GM21381 (cell line): ENCODE data around the gene ATP6V0E1.
"Not testable (repeated sequence)": the region's sequence is repeated elsewhere in the genome, so short reads cannot be mapped to it uniquely, and the experiment has no call there.

Experiments
- ATAC-seq: cut with Tn5 transposase; IDR thresholded peaks from one replicate; pipeline ENCODE4 v1.9.1; 2021; ENCODE audit warnings: mild to moderate bottlenecking, moderate library complexity; ENCODE audit not compliant: unreplicated experiment

Gene ATP6V0E1

DNA sequence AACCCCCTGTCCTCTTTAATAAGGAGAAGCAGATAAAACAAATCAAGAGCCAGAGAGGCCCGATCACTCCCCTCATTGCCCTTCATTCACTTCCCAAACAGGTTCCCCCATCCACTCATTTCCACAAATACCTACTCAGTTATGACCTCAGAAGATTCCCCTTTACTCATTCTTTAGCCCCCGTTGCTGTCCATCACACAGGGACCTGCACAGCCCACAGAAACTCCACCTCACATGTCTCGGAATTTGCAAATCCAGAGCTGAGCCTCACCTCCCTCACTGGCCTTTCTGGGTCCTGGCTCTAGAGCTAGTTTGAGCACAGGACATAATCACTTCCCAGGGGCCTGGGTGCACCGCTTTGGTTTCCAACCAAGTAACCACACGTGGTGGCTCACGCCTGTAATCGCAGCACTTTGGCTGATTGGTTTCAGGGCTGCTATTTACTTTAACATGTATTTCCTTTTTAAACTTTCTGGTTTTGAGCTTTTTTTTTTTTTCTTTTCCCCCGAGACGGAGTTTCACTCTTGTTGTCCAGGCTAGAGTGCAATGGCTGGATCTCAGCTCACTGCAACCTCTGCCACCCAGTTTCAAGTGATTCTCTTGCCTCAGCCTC is 17.8 kb downstream of the ATP6V0E1 start:
- ATAC-seq = peak; percentile 84

DNA sequence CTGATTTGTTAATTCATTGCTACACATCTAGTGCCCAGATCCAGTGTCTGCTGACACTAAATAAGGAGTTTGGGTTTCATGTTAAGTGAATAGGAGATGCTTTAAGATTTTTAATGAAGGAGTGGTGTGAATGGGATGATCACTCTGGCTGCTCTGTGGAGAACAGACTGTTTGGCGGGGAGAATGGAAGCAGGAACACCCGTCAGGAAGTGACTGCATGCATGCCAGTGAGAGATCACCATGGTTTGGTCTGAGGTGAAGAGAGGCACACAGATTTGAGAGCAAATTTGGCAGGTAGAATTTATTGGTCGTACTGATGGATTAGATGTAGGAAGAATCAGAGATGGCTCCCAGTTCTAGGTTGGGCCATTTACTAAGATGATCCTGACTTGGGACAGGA is 19.8 kb downstream of the ATP6V0E1 start:
- ATAC-seq = no peak

- no peak for ATAC-seq
Measured at GRCh38 chr5:173004013-173004412, 20.4 kb downstream of the ATP6V0E1 start.

- no peak for ATAC-seq
Measured at GRCh38 chr5:173004447-173004846, 20.9 kb downstream of the ATP6V0E1 start.

DNA sequence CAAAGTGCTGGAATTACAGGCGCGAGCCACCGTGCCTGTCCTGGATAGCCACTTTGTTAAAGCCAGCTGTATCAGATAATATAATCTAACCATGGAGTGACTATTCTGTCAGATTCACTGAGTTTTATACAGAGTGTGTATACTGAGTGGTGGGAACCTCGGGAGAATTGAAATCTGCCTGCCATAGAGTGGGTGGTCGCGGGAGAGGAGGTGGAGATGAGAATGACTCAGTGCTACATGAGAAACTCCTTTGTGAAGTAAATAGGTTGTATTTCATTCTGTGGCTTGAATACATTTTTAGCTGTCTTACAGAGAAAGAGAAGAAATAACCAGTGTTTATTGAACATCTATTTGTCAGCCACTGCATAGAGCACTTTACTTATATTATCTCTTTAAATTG is 26.4 kb downstream of the ATP6V0E1 start:
- no peak for ATAC-seq

GRCh38 chr5:173010547-173011464 is 27.2 kb downstream of the ATP6V0E1 start:
- ATAC-seq = no peak

GRCh38 chr5:173011566-173011965 is 28.0 kb downstream of the ATP6V0E1 start:
- no peak for ATAC-seq

DNA sequence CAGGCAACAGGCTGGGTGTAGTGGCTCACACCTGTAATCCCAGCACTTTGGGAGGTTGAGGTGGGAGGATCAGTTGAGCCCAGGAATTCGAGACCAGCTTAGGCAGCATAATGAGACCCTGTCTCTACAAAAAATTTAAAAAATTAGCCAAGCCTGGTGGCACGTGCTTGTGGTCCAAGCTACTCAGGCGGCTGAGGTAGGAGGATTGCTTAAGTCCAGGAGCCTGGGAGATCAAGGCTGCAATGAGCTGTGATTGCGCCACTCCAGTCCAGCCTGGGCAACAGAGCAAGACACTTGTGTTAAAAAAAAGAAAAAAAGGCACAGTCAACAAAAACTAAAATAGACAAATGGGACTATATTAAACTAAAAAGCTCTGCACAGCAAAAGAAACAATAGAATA is 29.3 kb downstream of the ATP6V0E1 start:
- ATAC-seq = no peak

- no peak for ATAC-seq
Measured at GRCh38 chr5:173014671-173015070, 31.1 kb downstream of the ATP6V0E1 start.

- no peak for ATAC-seq
Measured at GRCh38 chr5:173015192-173015591, 31.6 kb downstream of the ATP6V0E1 start.

- no peak for ATAC-seq
Measured at GRCh38 chr5:173015598-173016455, 32.3 kb downstream of the ATP6V0E1 start.

GRCh38 chr5:173016598-173017046 is 33.1 kb downstream of the ATP6V0E1 start:
- ATAC-seq = no peak

- ATAC-seq = not testable (repeated sequence)
Measured at GRCh38 chr5:173017087-173017486, 33.5 kb downstream of the ATP6V0E1 start.

GRCh38 chr5:173018358-173018757 is 34.8 kb downstream of the ATP6V0E1 start:
- no peak for ATAC-seq

DNA sequence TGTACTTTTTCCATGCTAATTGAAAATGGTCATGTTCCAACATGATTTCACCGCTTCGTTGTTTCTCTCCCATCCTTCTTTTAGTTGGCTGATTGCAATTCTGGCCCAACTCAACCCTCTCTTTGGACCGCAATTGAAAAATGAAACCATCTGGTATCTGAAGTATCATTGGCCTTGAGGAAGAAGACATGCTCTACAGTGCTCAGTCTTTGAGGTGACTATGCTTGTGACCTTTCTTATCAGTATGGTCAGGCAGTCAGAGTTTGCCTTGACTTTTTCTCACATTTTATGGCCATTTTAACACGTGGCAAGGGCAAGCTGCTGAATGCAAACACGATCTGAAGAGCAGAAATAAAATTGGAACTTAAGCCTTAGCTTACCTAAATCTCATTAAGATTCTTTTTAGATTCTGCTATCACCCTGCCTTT is 36.6 kb downstream of the ATP6V0E1 start:
- ATAC-seq = no peak

DNA sequence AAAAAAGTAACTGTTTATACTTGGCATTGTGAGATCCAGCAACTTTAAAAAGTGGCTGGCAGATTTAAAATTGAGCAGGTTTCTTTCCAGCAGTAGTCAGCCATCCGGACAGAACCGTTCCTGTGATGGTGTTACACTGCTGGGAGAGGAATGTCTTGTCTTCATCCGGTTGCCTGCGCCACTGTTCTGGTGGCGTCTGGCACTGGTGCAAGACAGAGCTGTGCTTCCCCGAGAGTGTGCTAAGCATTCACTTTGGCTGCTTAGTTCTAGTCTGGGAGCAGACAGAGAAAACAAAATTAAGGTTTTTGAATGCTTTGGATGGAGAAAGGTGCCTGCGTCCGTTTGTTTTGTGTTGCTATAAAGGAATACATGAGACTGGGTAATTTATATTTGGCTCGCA is 37.1 kb downstream of the ATP6V0E1 start:
- ATAC-seq = no peak

DNA sequence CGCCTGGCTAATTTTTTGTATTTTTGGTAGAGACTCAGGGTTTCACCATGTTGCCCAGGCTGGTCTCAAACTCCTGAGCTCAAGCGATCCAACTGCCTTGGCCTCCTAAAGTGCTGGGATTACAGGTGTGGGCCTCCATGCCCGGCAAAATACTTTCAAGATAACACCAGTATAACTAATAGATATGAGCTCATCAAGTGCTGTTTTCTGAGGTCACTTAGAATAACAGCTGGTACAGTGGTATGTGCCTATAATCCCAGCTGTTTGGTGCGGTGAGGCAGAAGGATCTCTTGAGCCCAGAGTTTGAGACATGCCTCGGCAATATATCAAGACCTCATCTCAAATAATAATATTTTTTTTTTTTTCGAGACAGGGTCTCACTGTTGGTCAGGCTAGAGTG is 42.1 kb downstream of the ATP6V0E1 start:
- no peak for ATAC-seq

- no peak for ATAC-seq
Measured at GRCh38 chr5:173027905-173028304, 44.3 kb downstream of the ATP6V0E1 start.

DNA sequence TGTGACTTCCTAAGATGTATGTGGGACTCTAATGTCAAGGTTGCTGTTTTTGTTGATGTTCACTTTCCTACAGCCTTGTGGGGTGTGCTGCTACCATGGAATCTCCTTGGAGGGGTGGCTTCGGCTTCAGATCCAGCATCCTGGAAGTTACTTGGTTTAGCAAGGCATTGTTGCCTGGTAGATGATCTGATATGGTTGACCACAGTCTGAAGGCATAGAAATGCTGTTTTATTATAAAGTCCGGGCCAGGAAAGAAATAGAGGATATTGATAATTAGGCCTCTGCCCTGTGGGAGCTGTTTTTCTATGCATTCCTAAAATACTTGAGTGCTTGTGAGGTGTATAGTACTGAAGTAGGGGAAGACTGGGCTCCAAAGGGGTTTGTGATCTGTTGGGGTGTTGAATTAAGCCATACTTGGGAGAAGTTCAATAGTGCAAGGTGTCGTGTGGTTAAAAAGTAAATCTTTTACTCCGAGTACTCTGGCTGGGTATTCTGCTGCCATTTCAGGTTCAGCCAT is 45.3 kb downstream of the ATP6V0E1 start:
- ATAC-seq = no peak

DNA sequence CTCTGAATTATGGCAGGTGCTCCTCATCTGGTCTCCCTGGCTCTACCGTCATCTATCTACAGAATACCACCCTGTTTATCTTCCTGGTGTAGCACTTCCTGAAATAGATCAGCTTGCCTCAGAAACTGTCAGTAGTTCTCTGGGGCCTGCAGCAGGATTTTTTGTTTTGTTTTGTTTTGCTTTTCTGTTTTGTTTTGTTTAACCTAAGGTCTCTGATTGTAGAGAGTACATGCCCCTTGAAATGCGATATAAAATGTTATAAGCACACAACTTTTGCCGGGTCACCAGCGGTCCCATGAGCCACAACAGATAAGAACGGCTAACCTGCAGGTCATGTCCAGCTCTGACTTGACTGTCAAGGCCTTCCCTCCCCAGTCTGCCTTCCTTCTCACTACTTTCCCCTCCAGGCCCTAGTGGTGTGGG is 45.9 kb downstream of the ATP6V0E1 start:
- ATAC-seq = no peak

DNA sequence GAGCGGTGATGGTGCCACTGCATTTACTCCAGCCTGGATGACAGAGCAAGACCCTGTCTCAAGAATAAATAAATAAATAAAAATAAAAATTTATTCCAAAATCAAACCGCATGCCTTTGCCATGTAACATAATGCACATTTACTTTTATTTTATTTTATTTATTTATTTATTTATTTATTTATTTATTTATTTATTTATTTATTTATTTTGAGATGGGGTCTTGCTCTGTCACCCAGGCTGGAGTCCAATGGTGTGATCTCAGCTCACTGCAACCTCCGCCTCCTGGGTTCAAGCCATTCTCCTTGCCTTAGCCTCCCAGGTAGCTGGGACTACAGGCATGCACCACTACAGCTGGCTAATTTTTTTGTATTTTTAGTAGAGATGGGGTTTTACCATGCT is 48.5 kb downstream of the ATP6V0E1 start:
- not testable (repeated sequence) for ATAC-seq
